DMS79 treated with DMSO at 0.1 percent for 48 hours (cell line): ENCODE data around the gene PHLPP2.
"Not testable (repeated sequence)": the region's sequence is repeated elsewhere in the genome, so short reads cannot be mapped to it uniquely, and the experiment has no call there.

Experiments used
- DNase-seq: peaks from one replicate; lab custom pipeline; 2025; lab: John Stamatoyannopoulos, UW

PHLPP2 gene

GRCh38 chr16:71721066-71721740, 3.3 kb downstream of the PHLPP2 start:
- DNase-seq, result no peak

- DNase-seq, result no peak
Measured at GRCh38 chr16:71712501-71712900, 12.0 kb downstream of the PHLPP2 start.

- DNase-seq, result no peak
Measured at GRCh38 chr16:71711789-71712188, 12.7 kb downstream of the PHLPP2 start.

DNA sequence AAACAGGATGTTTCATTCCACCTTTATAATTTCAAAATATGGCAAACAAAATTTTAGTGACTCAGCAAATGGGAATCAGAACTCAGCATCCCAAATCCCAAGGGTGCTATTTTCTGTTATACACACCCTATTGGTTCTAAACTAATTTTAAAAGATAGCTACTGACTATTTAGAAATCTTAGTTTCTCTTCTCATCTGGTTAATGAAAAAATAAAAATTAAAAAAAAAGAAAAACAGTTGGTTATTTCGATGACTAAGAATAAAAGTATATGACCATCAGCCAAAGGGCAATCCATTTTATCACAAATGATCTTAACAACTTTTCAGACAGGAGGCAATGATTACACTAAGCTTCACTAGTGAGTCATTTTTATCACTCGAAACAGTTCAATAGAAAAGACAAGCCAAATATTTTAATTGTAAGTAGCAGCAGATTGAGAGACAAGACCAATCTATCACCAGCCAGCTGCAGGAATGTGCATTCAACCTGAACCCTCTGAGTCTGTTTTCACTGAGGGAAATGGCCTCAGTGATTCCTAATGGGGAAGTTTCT, 15.2 kb downstream of the PHLPP2 start:
- no peak for DNase-seq

DNA sequence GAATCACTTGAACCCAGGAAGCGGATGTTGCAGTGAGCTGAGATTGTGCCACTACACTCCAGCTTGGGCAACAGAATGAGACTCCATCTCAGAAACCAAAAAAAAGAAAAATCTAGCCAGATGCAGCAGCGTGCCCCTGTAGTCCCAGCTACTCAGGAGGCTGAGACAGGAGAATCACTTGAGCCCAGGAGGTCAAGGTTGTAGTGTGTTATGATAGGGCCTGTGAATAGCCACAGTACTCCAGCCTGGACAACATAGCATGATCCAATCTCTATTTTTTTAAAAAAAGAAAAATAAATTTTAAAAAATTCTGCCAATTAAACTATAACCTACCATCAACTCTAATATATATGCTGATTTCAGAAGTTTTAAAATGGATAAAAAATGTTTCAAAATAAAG, 15.8 kb downstream of the PHLPP2 start:
- no peak for DNase-seq

- no peak for DNase-seq
Measured at GRCh38 chr16:71707199-71707598, 17.3 kb downstream of the PHLPP2 start.

GRCh38 chr16:71706046-71706445, 18.5 kb downstream of the PHLPP2 start:
- DNase-seq, result no peak

DNA sequence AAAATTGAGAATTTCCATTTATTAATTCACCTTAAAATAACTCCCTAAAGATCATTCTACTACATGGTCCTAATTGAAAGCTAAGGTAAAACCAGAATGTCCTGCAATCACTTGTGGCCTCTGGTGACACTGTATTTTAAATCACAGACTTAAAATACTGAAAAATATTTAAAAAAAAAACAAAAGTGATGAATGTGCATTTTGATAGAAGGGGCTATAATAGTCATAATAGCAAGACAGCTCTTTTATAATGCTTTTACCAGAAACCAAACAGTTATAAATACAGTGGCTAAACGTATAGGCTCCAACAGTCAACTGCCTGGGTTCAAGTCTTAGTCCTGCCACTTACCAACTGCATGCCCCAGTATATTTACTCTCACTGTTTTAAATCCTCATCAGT, 21.2 kb downstream of the PHLPP2 start:
- no peak for DNase-seq

- no peak for DNase-seq
Measured at GRCh38 chr16:71700831-71701230, 23.7 kb downstream of the PHLPP2 start.

DNA sequence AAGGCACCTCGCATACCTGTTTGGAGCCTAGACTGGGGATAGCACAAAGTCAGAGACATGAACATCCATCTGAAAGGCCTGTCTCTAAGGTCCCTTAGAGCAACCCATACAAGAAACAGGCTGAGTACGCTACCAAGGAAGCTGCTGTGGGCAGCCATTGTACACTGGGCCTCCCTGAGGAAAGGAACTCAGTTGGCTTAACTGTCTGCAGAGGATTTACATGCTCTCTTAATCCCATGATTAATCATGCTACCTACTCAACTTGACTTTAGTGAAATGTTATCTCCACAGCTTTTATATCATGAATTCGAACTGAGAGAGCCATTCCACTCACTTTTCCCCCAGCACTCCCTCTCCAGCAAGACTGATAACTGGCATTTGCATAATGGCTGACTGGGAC, 26.0 kb downstream of the PHLPP2 start:
- DNase-seq, result no peak

DNA sequence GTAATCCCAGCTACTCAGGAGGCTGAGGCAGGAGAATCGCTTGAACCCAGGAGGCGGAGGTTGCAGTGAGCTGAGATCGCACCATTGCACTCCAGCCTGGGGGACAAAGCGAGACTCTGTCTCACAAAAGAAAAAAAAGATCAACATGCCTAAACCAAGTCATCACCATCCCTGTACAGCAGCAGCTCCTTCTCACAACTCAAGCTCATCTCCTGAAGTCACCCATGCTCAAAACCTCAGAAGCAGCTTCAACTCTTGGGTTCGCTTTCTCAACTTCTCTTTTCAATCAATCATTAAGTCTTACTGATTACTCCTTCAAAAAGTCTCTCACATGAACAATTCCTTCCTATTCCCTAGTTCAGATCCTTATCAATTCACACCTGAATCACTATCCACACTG, 31.3 kb downstream of the PHLPP2 start:
- no peak for DNase-seq

DNA sequence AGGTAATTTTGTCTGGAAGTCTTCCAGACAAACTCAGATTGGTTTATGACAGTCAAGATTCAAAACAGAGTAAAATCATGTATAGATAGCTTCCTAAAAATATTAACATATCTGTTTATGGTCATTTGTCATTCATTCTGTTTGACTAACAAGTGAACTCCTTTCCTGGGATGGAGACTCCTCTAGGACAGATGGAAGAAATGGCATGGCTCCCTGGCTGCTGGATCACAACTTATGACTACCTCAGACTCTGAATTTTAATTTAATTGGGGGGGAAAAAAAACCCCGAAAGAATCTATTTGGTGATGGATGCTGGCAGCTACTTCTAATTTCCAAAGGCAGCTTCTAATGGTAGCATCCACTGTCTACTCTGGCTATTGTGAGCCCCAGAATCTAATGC, 34.6 kb downstream of the PHLPP2 start:
- no peak for DNase-seq

GRCh38 chr16:71687861-71688260, 36.6 kb downstream of the PHLPP2 start:
- DNase-seq, result no peak

GRCh38 chr16:71684280-71684679, 40.2 kb downstream of the PHLPP2 start:
- DNase-seq, result not testable (repeated sequence)

- DNase-seq, result no peak
Measured at GRCh38 chr16:71681360-71681759, 43.1 kb downstream of the PHLPP2 start.

- no peak for DNase-seq
Measured at GRCh38 chr16:71676236-71676635, 48.3 kb downstream of the PHLPP2 start.

DNA sequence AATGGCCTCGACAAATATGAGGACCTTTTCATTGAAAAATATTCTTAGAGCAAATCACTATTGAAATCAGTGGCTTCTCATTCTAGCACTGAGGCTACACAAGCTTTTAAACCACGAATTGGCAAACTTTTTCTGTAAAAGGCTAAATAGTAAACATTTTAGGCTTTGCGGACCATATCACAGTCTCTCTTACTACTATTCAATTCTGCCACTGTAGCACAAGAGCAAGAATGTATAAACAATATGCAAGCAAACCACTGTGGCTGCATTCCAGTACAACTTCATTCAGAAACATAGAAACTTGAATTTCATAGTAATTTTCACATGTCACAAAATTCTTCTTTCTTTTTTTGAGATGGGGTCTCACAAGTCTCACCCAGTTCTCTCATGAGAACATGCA, 49.1 kb downstream of the PHLPP2 start:
- DNase-seq, result no peak

DNA sequence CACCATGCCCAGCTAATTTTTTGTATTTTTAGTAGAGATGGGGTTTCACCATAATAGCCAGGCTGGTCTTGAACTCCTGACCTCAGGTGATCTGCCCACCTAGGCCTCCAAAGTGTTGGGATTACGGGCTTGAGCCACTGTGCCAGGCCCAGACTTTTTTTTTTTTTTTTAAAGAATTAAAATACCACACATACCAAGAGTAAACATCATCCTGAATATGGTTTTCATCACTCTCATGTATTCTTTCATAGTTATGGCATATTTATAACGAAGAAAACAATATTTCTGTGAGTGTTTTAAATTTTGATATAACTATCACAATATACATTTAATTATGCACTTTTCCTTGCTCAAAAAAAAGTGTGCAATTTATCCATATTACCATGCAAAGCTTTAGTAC, 50.3 kb downstream of the PHLPP2 start:
- DNase-seq, result no peak

DNA sequence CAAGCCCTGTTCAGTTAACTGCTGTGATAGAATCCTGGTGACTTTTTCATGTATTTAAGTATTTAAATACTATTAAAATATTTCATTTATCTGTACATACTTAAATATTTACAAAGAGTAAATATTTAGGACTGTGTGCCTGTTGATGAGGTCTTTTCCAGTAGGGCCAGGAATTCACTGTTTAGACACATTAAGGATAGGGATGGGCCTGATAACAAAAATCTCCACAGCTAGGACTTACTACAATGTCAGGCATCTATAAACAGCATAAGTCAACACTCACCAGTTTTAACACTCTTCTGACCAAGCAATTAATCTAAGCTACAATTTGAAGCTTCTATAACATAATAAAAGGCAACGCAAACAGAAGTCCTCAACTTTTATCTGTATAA, 50.9 kb downstream of the PHLPP2 start:
- DNase-seq, result no peak

GRCh38 chr16:71672803-71673581, 51.5 kb downstream of the PHLPP2 start:
- DNase-seq, result no peak

DNA sequence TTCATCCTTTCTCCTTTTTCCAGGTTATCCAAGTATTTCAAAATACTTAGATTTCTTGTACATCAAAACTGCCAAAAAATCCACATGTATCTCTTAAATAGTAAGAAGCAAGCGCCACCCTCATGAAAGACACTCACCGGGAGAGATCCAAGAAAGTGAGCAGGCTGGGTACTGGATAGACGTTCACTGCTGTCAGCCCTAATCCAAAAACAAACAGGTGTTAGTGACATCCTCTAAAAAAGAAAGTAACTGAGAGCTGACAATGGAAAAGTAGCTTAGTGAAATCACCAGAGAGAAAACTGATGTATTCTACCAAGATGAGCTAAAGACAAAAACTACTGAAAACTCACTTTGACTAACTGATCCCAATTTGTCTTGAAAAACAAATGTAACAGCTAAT, 52.4 kb downstream of the PHLPP2 start:
- no peak for DNase-seq

DNA sequence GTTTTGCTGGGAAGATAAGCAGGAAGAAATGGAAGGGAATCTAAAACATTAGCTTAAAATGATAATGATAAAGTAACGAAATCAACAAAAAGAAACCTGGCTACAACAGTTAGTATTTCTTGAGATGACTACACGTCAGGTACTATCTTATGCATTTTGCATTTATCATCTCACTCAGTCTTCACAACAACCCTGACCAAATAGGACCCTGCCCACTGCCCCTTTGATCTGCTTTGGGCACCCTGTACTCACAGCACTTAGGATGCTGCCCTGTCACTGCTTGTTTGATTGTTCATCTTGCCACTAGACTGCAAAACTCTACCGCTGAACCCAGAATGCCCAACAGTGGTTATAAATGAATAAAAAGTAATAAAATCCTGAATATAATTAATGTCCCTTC, 53.3 kb downstream of the PHLPP2 start:
- no peak for DNase-seq

DNA sequence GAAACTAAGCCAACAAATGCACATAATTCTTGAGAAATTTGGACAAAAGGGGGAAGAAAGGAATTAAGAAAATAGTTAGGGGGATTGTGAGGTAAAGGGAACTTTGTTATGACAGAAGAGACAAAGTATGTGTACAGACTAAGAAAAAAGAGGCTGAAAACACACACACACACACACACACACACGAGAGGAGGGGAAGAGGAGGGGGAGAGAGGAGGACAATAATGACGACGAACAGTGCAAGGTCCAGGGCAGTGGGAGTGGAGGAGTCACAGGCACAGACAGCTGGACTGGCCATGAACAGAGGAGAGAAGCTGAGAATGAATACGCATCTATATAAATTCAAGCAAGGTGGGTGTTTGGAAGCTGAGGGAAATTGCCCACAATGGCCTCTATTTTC, 54.0 kb downstream of the PHLPP2 start:
- DNase-seq, result no peak
